HL-60 (cell line): ENCODE data around the gene TLCD1.

Experiments used
- DNase-seq, 2 experiments: peaks; one replicate each; pipeline ENCODE4 v3.0.0-alpha.2; 2010 to 2020; ENCODE audit warnings: low read depth in 1 of 2, low spot score in 1 of 2
- H3K27ac ChIP-seq: fragments of 250-450 bp; sonication (Bioruptor Pico); replicated peaks from 2 replicates; pipeline ENCODE4 v1.5.1; 2020; ENCODE audit warnings: mild to moderate bottlenecking, moderate library complexity
- H3K27me3 ChIP-seq: fragments of 250-450 bp; sonication (Bioruptor Pico); 2 replicates; pipeline ENCODE4 v1.5.1; 2021; ENCODE audit warnings: mild to moderate bottlenecking, moderate library complexity; ENCODE audit not compliant: insufficient read depth, poor library complexity, severe bottlenecking
- H3K4me3 ChIP-seq: replicated peaks from 2 replicates; pipeline ENCODE4 v1.5.1; 2011; ENCODE audit warnings: mild to moderate bottlenecking, control low read depth, low read length; ENCODE audit not compliant: insufficient read depth
- CTCF ChIP-seq: IDR thresholded peaks from one replicate; pipeline ENCODE4 v1.5.1; 2011; ENCODE audit warnings: low read length, control low read depth, inconsistent platforms; ENCODE audit not compliant: insufficient read depth
- GABPA ChIP-seq: IDR thresholded peaks from 2 replicates; pipeline ENCODE4 v1.6.1; 2012; ENCODE audit warnings: low read depth
- POLR2AphosphoS5 ChIP-seq: IDR thresholded peaks from 2 replicates; pipeline ENCODE4 v1.6.1; 2012; ENCODE audit warnings: low read depth
- REST ChIP-seq: IDR thresholded peaks from 2 replicates; pipeline ENCODE4 v1.6.1; 2012; ENCODE audit warnings: low read depth; ENCODE audit not compliant: insufficient replicate concordance
- SPI1 ChIP-seq: IDR thresholded peaks from 2 replicates; pipeline ENCODE4 v1.6.1; 2012; ENCODE audit warnings: low read depth, mild to moderate bottlenecking, borderline replicate concordance

TLCD1 gene

GRCh38 chr17:28698253-28698941 lies 27.6 kb downstream of the TLCD1 start:
- Histone ChIP-seq H3K27me3 (no peaks in the 10 kb centered on the region), H3K4me3 (no peak overlapping the region), H3K27ac (no peak overlapping the region)
- TF ChIP-seq SPI1 = peak; percentile 88
- TF ChIP-seq CTCF = no peak
- TF ChIP-seq POLR2AphosphoS5 = no peak
- no peak for TF ChIP-seq REST
- peak in 1 of 2 experiments; percentile 39 for DNase-seq

- no peak for DNase-seq
- Histone ChIP-seq H3K27me3 (no peaks in the 10 kb centered on the region), H3K4me3 (no peak overlapping the region), H3K27ac (no peak overlapping the region)
- TF ChIP-seq POLR2AphosphoS5 (no peak), CTCF (no peak), REST (no peak), SPI1 (no peak), GABPA (no peak)
Observed at GRCh38 chr17:28693869-28694268, 32.2 kb downstream of the TLCD1 start.

GRCh38 chr17:28689011-28689410 lies 37.0 kb downstream of the TLCD1 start:
- DNase-seq = no peak
- Histone ChIP-seq H3K27ac (no peak overlapping the region), H3K27me3 (no peaks in the 10 kb centered on the region), H3K4me3 (no peak overlapping the region)
- no peak for TF ChIP-seq POLR2AphosphoS5
- no peak for TF ChIP-seq GABPA
- no peak for TF ChIP-seq CTCF

GRCh38 chr17:28688481-28688880 lies 37.6 kb downstream of the TLCD1 start:
- Histone ChIP-seq H3K27me3 (no peaks in the 10 kb centered on the region), H3K4me3 (no peak overlapping the region), H3K27ac (no peak overlapping the region)
- DNase-seq = no peak
- TF ChIP-seq SPI1 (no peak), POLR2AphosphoS5 (no peak), REST (no peak), CTCF (no peak), GABPA (no peak)
